ENCODE measurements around the gene NUDT16L1. TPM values are rescaled to one million over a fixed set of nuclear protein-coding genes. Genes with fewer than 3 reads are reported as not detected.

Gene NUDT16L1
- total and polyA plus RNA-seq, 2 donors: 17.0 to 38.4 TPM

- 78% methylated on average over 13 of the region's 13 CpGs for WGBS
- no peaks in the 10 kb centered on the region for H3K4me1 ChIP-seq (ENCODE audit: insufficient read depth)
- H3K36me3 ChIP-seq (ENCODE audit: insufficient read depth): no peaks in the 10 kb centered on the region
- no peak overlapping the region for H3K27ac ChIP-seq (ENCODE audit: low read depth)
- no peak overlapping the region for H3K4me3 ChIP-seq (ENCODE audit: low read depth, low read length)
- DNase-seq (ENCODE audit: extremely low spot score): no peak
Measured at GRCh38 chr16:4744555-4745273, 51.4 kb downstream of the NUDT16L1 start.

GRCh38 chr16:4745274-4745569 is 51.9 kb downstream of the NUDT16L1 start:
- Histone ChIP-seq H3K4me1 (ENCODE audit: insufficient read depth) (no peaks in the 10 kb centered on the region), H3K4me3 (ENCODE audit: low read depth, low read length) (no peak overlapping the region), H3K36me3 (ENCODE audit: insufficient read depth) (no peaks in the 10 kb centered on the region), H3K27ac (ENCODE audit: low read depth) (no peak overlapping the region)
- DNase-seq (ENCODE audit: extremely low spot score): no peak
- 83% methylated on average over 3 of the region's 3 CpGs for WGBS

Small RNAs within 50 kb of the gene (small RNA-seq; reads per million reads assigned to genes)
- not detected for gene MIR6769A

Other genes starting within 250 kb of the NUDT16L1 start
- 25.2 TPM for gene NMRAL1, start 218.9 kb upstream of the NUDT16L1 start, total RNA-seq
- gene NMRAL1, start 218.9 kb upstream of the NUDT16L1 start, polyA plus RNA-seq: 48.2 TPM
- 27.9 TPM for gene HMOX2, start 217.2 kb upstream of the NUDT16L1 start, total RNA-seq
- 45.6 TPM for gene HMOX2, start 217.2 kb upstream of the NUDT16L1 start, polyA plus RNA-seq
- gene CDIP1, start 154.8 kb upstream of the NUDT16L1 start, total RNA-seq: 6.2 TPM
- 28.7 TPM for gene CDIP1, start 154.8 kb upstream of the NUDT16L1 start, polyA plus RNA-seq
- 0.11 TPM for gene C16orf96, start 137.2 kb upstream of the NUDT16L1 start, total RNA-seq
- 0.04 TPM for gene C16orf96, start 137.2 kb upstream of the NUDT16L1 start, polyA plus RNA-seq
- 2.3 TPM for gene UBALD1, start 78.7 kb upstream of the NUDT16L1 start, total RNA-seq
- gene UBALD1, start 78.7 kb upstream of the NUDT16L1 start, polyA plus RNA-seq: 37.9 TPM
- gene MGRN1, start 68.7 kb upstream of the NUDT16L1 start, total RNA-seq: 22.5 TPM
- gene MGRN1, start 68.7 kb upstream of the NUDT16L1 start, polyA plus RNA-seq: 34.9 TPM
- gene ANKS3, start 40.7 kb downstream of the NUDT16L1 start, total RNA-seq: 22.1 TPM
- 21.6 TPM for gene ANKS3, start 40.7 kb downstream of the NUDT16L1 start, polyA plus RNA-seq
- 1.3 TPM for gene DNAAF8, start 41.0 kb downstream of the NUDT16L1 start, total RNA-seq
- gene DNAAF8, start 41.0 kb downstream of the NUDT16L1 start, polyA plus RNA-seq: 1.3 TPM
- gene ZNF500, start 73.6 kb downstream of the NUDT16L1 start, total RNA-seq: 9.9 TPM
- gene ZNF500, start 73.6 kb downstream of the NUDT16L1 start, polyA plus RNA-seq: 14.4 TPM
- not detected for gene SEPTIN12, start 94.8 kb downstream of the NUDT16L1 start, total RNA-seq
- gene SEPTIN12, start 94.8 kb downstream of the NUDT16L1 start, polyA plus RNA-seq: not detected
- 13.4 TPM for gene SMIM22, start 101.8 kb downstream of the NUDT16L1 start, total RNA-seq
- gene SMIM22, start 101.8 kb downstream of the NUDT16L1 start, polyA plus RNA-seq: 52.2 TPM
- 8.5 TPM for gene ROGDI, start 109.1 kb downstream of the NUDT16L1 start, total RNA-seq
- 45.1 TPM for gene ROGDI, start 109.1 kb downstream of the NUDT16L1 start, polyA plus RNA-seq
- gene GLYR1, start 153.7 kb downstream of the NUDT16L1 start, total RNA-seq: 44.4 TPM
- gene GLYR1, start 153.7 kb downstream of the NUDT16L1 start, polyA plus RNA-seq: 60.3 TPM
- gene UBN1, start 153.9 kb downstream of the NUDT16L1 start, total RNA-seq: 14.1 TPM
- gene UBN1, start 153.9 kb downstream of the NUDT16L1 start, polyA plus RNA-seq: 17.5 TPM
- gene PPL, start 243.6 kb downstream of the NUDT16L1 start, total RNA-seq: 10.1 TPM
- gene PPL, start 243.6 kb downstream of the NUDT16L1 start, polyA plus RNA-seq: 55.0 TPM